WERI-Rb-1 (cell line): ENCODE measurements around the gene RASA4B.

ENCODE experiments used
- DNase-seq: peaks from one replicate; pipeline ENCODE4 v3.0.0-alpha.2; 2020
- H3K27ac ChIP-seq: fragments of 250-450 bp; sonication (Bioruptor Pico); 2 replicates; pipeline ENCODE4 v1.5.1; 2020; ENCODE audit warnings: mild to moderate bottlenecking, moderate library complexity
- H3K27me3 ChIP-seq: fragments of 250-450 bp; sonication (Bioruptor Pico); 2 replicates; pipeline ENCODE4 v1.5.1; 2021; ENCODE audit warnings: mild to moderate bottlenecking, low read depth, moderate library complexity; ENCODE audit not compliant: insufficient read depth, severe bottlenecking
- H3K36me3 ChIP-seq: fragments of 250-450 bp; sonication (Bioruptor Pico); 2 replicates; pipeline ENCODE4 v1.5.1; 2020; ENCODE audit warnings: mild to moderate bottlenecking, moderate library complexity
- H3K4me3 ChIP-seq: 2 replicates; pipeline ENCODE4 v1.5.1; 2011; ENCODE audit warnings: low read depth, mild to moderate bottlenecking, control low read depth, low read length
- H3K9me3 ChIP-seq: fragments of 250-450 bp; sonication (Bioruptor Pico); 2 replicates; pipeline ENCODE4 v1.5.1; 2021; ENCODE audit warnings: mild to moderate bottlenecking, moderate library complexity; ENCODE audit not compliant: severe bottlenecking
- CTCF ChIP-seq: IDR thresholded peaks from 2 replicates; pipeline ENCODE4 v1.5.1; 2011; ENCODE audit warnings: low read depth, mild to moderate bottlenecking, control low read depth, inconsistent platforms, low read length

The RASA4B gene

GRCh38 chr7:102473271-102473991 lies 44.1 kb downstream of the RASA4B start:
- peak; percentile 6 for DNase-seq
- H3K27ac ChIP-seq, result no peak overlapping the region
- H3K27me3 ChIP-seq, result no peaks in the 10 kb centered on the region
- no peak overlapping the region for H3K4me3 ChIP-seq
- peaks cover 39% of the 10 kb centered on the region for H3K36me3 ChIP-seq
- H3K9me3 ChIP-seq, result no peaks in the 10 kb centered on the region
- no peak for TF ChIP-seq CTCF

GRCh38 chr7:102472126-102473041 lies 45.2 kb downstream of the RASA4B start:
- no peak for TF ChIP-seq CTCF
- no peak overlapping the region for H3K27ac ChIP-seq
- H3K4me3 ChIP-seq, result no peak overlapping the region
- peak; percentile 17 for DNase-seq
- H3K27me3 ChIP-seq, result no peaks in the 10 kb centered on the region
- no peaks in the 10 kb centered on the region for H3K9me3 ChIP-seq
- H3K36me3 ChIP-seq, result peaks cover 45% of the 10 kb centered on the region

- no peak for DNase-seq
- no peak for TF ChIP-seq CTCF
- H3K36me3 ChIP-seq, result peaks cover 47% of the 10 kb centered on the region
Measured at GRCh38 chr7:102471791-102472125, 45.8 kb downstream of the RASA4B start.

GRCh38 chr7:102469972-102470825 lies 47.4 kb downstream of the RASA4B start:
- H3K27me3 ChIP-seq, result no peaks in the 10 kb centered on the region
- no peak for TF ChIP-seq CTCF
- peaks cover 51% of the 10 kb centered on the region for H3K36me3 ChIP-seq
- H3K27ac ChIP-seq, result no peak overlapping the region
- no peak overlapping the region for H3K4me3 ChIP-seq
- DNase-seq, result peak; percentile 7
- no peaks in the 10 kb centered on the region for H3K9me3 ChIP-seq

More at GRCh38 chr7:102471791-102472125, 45.8 kb downstream of the RASA4B start:
- H3K4me3 ChIP-seq, result no peak overlapping the region
- no peaks in the 10 kb centered on the region for H3K9me3 ChIP-seq
- no peaks in the 10 kb centered on the region for H3K27me3 ChIP-seq
- H3K27ac ChIP-seq, result no peak overlapping the region

- DNase-seq, result peak; percentile 8
- Histone ChIP-seq H3K4me3 (no peak overlapping the region), H3K27me3 (no peaks in the 10 kb centered on the region), H3K9me3 (no peaks in the 10 kb centered on the region), H3K27ac (no peak overlapping the region), H3K36me3 (peaks cover 53% of the 10 kb centered on the region)
- TF ChIP-seq CTCF, result no peak
Measured at GRCh38 chr7:102469351-102469971, 48.1 kb downstream of the RASA4B start.
